ENCODE measurements around the gene URB1.
A peak's percentile ranks its signal among the peaks of the same experiment; 100 is the strongest.
"Not testable (repeated sequence)": the region's sequence is repeated elsewhere in the genome, so short reads cannot be mapped to it uniquely, and the experiment has no call there.

The URB1 gene

GRCh38 chr21:32392880-32393676, at the start of gene URB1:
Gene URB1, minus strand, starts transcription at chr21:32393012. Its CDS starts 102 bp downstream, at chr21:32392910.
- peak; percentile 51 for FAIRE-seq
- peak; percentile 87 for DNase-seq (ENCODE audit: insufficient read length, low spot score)

GRCh38 chr21:32437729-32438128, 44.9 kb upstream of the URB1 start:
- no peak for FAIRE-seq

GRCh38 chr21:32432982-32433660, 40.3 kb upstream of the URB1 start:
- FAIRE-seq; DNase-seq (ENCODE audit: insufficient read length, low spot score): not testable (repeated sequence)

More at GRCh38 chr21:32437729-32438128, 44.9 kb upstream of the URB1 start:
- no peak for DNase-seq (ENCODE audit: insufficient read length, low spot score)

GRCh38 chr21:32427958-32428623, 35.3 kb upstream of the URB1 start:
- FAIRE-seq (no peak), DNase-seq (ENCODE audit: insufficient read length, low spot score) (no peak)

GRCh38 chr21:32426592-32427051, 33.8 kb upstream of the URB1 start:
- no peak for FAIRE-seq
- DNase-seq (ENCODE audit: insufficient read length, low spot score) = no peak

GRCh38 chr21:32426066-32426465, 33.3 kb upstream of the URB1 start:
- no peak for DNase-seq (ENCODE audit: insufficient read length, low spot score)
- FAIRE-seq = no peak

- DNase-seq (ENCODE audit: insufficient read length, low spot score) (no peak), FAIRE-seq (no peak)
Observed at GRCh38 chr21:32425628-32426027, 32.8 kb upstream of the URB1 start.

- no peak for DNase-seq (ENCODE audit: insufficient read length, low spot score)
- no peak for FAIRE-seq
Observed at GRCh38 chr21:32424674-32425073, 31.9 kb upstream of the URB1 start.

GRCh38 chr21:32424191-32424535, 31.4 kb upstream of the URB1 start:
- FAIRE-seq = no peak
- DNase-seq (ENCODE audit: insufficient read length, low spot score) = no peak

GRCh38 chr21:32423320-32424190, 30.7 kb upstream of the URB1 start:
- FAIRE-seq (no peak), DNase-seq (ENCODE audit: insufficient read length, low spot score) (no peak)

- FAIRE-seq (no peak), DNase-seq (ENCODE audit: insufficient read length, low spot score) (no peak)
Observed at GRCh38 chr21:32422064-32422463, 29.3 kb upstream of the URB1 start.

GRCh38 chr21:32418146-32418545, 25.3 kb upstream of the URB1 start:
- DNase-seq (ENCODE audit: insufficient read length, low spot score) (no peak), FAIRE-seq (no peak)

GRCh38 chr21:32415451-32416398, 22.9 kb upstream of the URB1 start:
- FAIRE-seq (no peak), DNase-seq (ENCODE audit: insufficient read length, low spot score) (no peak)

GRCh38 chr21:32414579-32415358, 22.0 kb upstream of the URB1 start:
- DNase-seq (ENCODE audit: insufficient read length, low spot score) (no peak), FAIRE-seq (no peak)

- no peak for DNase-seq (ENCODE audit: insufficient read length, low spot score)
- no peak for FAIRE-seq
Observed at GRCh38 chr21:32413697-32414578, 21.1 kb upstream of the URB1 start.

- FAIRE-seq = no peak
- no peak for DNase-seq (ENCODE audit: insufficient read length, low spot score)
Observed at GRCh38 chr21:32413015-32413504, 20.2 kb upstream of the URB1 start.

- DNase-seq (ENCODE audit: insufficient read length, low spot score) (no peak), FAIRE-seq (peak; percentile 55)
Observed at GRCh38 chr21:32412162-32413014, 19.6 kb upstream of the URB1 start, which contains the start of gene EVA1C. Gene EVA1C, plus strand, starts transcription at chr21:32412706. Its CDS starts 148 bp downstream, at chr21:32412854.

Data from HTR-8/SVneo (cell line).